GM18508 (cell line): ENCODE data around the gene RASA4B.
"Not testable (repeated sequence)": the region's sequence is repeated elsewhere in the genome, so short reads cannot be mapped to it uniquely, and the experiment has no call there.

ENCODE experiments used
- ATAC-seq: cut with Tn5 transposase; IDR thresholded peaks from one replicate; pipeline ENCODE4 v1.9.1; 2021; ENCODE audit warnings: moderate number of reproducible peaks; ENCODE audit not compliant: insufficient read depth, unreplicated experiment

The RASA4B gene

DNA sequence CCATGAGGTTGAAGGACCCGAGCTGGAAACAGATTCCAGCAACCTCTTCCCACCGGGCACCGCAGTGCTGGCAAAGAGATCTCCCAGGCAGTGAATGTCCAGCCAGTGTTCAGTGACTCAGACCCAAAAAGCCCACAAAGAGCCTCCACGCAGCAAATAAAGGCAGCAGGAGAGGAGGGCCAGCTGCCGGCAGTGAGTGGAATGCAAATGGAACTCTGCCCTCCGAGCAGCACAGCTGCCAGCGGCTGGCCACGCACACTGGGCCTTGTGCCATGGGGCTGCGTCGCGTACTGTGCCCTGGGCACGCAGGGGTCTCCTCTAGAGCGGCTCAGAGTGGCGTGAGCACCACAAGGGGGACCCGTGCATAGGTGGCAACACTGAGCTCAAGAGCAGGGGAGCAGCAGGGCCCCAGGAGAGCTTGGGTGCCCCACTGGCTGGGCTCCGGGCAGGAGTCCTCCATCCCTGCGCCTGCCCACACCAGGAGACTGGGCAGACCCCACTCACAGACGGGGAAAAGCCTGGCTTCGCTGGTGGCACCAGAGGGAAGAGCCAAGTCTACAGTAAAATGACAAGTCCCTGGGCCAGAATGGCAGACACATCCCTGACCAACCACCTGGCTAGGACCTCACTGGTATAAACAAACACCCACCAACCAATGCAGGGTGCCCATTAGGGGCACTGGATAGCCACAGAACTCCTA, 42.7 kb downstream of the RASA4B start:
- not testable (repeated sequence) for ATAC-seq

DNA sequence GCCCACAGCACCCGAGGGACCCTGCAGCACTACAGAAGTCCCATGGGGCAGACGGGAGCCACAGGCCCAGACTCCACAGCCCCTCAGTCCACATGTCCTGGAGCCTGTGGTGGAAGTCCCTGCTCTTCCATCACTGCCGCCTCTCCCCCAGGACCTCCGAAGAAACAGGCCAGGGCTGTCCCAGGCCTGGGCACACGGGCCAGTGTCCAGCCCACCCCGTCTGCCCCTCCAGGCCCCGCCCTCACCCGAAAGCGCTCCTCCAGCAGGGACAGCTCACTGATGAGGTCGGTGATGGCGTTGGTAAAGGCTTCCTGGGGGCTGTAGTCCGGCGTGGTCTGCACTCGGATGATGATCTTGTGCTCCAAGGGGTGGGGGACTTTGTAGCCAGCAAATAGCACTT, 43.5 kb downstream of the RASA4B start:
- not testable (repeated sequence) for ATAC-seq

GRCh38 chr7:102473271-102473991, 44.1 kb downstream of the RASA4B start:
- ATAC-seq = no peak

DNA sequence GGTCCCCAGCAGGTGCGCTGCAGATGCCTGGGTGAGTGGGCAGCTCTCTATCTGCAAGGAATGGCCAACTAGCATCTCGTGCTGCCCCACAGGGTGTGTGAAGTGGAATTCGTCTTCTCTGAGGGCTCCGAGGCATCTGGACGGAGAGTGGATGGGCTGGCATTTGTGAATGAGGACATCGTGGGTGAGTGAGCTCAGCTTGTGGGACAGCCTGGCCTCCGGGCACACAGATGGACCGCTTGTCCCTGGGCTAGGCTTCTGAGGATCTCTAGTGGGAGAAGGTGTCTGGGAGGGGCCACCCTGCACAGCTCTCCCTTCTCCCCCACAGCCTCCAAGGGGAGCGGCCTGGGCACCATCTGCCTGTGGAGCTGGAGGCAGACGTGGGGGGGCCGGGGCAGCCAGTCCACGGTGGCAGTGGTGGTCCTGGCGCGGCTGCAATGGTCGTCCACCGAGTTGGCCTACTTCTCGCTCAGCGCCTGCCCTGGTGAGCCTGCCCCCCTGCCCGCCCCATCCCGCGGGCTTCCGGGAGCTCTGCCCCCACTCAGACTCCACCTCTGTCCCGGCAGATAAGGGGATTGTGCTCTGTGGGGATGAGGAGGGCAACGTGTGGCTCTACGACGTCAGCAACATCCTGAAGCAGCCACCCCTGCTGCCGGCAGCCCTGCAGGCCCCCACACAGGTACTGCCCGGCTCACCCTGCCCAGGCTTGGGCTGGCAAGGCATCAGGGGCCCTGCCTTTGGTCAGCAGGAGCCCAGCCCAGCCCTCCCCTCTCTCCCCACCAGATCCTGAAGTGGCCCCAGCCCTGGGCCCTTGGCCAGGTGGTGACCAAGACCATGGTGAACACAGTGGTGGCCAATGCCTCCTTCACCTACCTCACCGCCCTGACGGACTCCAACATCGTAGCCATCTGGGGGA, 45.2 kb downstream of the RASA4B start:
- no peak for ATAC-seq

DNA sequence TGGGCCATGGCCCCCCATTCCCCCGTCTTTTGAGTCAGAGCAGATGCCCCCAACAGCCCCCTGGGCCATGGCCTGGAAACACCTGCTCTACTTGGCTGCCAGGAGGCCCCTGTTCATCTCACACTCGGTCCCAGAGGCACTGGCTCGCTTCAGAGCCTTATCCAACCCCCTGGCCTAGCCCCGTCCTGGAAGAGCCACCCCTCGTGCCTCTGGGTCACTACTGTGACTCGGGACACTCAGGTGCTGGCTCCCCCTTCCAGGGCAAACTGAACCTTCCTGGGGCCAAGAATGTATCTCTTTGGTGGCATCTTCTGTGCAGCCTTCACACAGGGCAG, 45.8 kb downstream of the RASA4B start:
- no peak for ATAC-seq

GRCh38 chr7:102469972-102470825, 47.4 kb downstream of the RASA4B start:
- no peak for ATAC-seq

GRCh38 chr7:102469351-102469971, 48.1 kb downstream of the RASA4B start:
- no peak for ATAC-seq

DNA sequence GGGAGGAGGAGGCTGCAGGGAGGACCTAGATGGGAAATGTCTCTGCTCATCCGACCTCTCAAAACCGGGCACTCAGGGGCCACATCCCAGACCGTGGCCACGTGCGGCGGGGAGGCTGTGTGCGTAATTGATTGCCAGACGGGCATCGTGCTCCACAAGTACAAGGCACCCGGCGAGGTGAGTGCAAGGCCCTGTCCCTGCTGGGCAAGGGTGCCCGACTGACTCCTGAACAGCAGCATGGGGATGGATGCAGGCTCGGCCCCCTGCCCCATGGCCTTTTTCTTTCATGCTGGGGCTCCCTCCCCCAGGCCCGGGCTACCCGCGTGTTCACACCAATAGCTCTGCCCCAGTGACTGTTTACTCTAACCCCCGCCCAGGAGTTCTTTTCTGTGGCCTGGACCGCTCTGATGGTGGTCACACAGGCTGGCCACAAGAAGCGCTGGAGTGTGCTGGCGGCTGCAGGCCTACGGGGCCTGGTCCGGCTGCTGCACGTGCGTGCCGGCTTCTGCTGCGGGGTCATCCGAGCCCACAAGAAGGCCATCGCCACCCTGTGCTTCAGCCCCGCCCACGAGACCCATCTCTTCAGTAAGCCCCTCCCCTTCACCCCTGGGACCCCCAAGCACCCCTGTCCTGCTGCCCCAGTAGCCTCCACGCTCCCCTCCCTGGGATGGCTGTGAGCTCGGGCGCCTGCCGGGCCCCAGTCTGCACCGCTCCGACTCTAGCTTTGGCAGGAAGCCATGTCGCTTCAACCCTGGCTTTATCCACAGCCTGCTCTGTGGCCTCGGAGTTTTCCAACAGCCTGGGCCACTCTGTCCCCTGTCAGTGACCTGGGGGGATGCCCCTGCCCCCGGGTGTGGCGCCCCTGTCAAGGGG, 48.9 kb downstream of the RASA4B start:
- ATAC-seq = no peak

DNA sequence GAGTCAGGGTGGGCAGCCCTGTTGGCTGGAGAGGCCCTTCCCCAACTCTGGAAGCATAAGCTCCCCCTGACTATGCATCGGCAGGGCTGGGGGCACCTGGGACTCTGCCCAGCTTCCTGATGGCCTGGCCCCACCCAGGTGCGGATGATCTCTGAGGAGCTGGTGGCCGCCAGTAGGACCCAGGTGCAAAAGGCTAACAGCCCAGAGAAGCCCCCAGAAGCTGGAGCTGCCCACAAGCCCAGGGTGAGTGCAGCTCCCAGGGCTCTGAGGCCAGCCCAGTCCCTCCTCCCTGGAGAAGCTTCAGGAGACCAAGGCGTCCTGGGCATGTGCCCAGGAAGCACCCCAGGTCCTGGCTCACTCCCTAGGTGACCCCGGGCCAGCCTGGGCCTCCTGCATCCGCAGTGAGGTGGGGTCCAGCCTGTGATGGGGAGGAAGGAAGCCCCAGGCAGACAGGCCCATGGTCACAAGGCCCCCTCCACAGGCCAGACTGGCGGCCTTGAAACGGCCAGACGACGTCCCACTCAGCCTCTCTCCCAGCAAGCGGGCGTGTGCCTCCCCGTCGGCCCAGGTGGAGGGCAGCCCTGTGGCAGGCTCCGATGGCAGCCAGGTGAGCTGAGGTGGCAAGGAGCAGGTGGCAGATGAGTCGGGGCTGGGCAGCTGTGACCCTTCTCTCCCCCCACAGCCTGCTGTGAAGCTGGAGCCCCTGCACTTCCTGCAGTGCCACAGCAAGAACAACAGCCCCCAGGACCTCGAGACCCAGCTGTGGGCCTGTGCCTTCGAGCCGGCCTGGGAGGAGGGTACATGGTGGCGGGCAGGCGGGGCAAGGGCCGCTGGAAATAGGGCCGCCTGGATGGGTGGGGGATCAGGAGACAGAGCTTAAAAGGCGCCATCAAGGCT, 49.7 kb downstream of the RASA4B start:
- no peak for ATAC-seq

DNA sequence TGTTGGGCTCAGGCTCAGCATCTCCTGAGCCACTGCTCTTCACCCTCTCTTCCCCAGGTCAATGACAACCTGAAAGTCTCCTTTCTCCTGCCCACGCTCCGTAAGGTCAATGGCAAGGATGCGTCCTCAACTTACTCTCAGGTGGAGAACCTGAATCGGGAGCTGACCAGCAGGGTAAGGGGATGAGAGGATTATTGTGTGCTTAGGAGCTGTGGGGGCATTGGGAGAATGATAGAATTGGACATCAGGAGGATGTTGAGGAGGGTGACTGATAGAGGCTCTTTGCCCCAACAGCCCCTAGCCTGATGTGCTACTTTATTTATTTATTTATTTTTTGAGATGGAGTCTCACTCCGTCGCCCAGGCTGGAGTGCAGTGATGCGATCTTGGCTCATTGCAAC, 51.5 kb downstream of the RASA4B start:
- ATAC-seq = no peak

DNA sequence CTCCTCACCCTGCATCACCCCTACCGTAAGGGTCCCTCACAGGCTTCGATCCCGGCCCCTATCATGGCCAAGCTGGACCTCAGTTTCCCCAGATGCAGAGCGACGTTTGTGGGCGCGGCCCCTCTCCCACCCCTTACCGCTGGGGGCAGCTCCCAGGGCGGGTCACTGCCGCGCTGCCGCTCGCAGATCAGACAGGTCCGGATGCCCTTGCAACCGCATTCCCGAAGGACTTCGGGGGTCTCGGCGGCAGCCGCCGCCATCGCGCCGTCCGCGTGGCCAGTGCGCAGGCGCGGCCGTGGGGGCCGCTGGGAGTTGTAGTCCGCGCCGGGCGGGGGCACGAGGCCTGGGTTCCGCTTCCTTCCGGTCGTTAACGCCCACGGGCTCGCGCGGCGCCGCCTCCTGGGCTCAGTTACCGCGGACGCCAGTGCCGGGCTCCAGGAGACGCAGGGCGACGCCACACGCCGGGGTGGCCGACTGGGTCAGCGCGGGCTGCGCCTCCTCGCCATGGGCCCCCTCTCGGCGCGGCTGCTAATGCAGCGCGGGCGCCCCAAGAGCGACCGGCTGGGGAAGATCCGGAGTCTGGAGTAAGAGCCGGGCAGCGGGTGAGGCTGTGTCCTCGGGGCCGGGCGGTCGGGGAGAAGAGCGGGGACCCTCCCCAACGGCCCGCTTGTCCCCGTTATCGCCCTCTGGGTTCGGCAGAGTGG, 52.8 kb downstream of the RASA4B start, which contains the start of the genes ALKBH4 and LRWD1:
ALKBH4 (minus strand) TSS at position 287 of the 704 bp plus-strand sequence; CDS start at position 260, 27 bp downstream.
LRWD1 (plus strand) TSS at position 408 of the 704 bp plus-strand sequence; CDS start at position 505, 97 bp downstream.
- peak; percentile 37 for ATAC-seq

GRCh38 chr7:102463841-102464576, 53.6 kb downstream of the RASA4B start:
- ATAC-seq = no peak

DNA sequence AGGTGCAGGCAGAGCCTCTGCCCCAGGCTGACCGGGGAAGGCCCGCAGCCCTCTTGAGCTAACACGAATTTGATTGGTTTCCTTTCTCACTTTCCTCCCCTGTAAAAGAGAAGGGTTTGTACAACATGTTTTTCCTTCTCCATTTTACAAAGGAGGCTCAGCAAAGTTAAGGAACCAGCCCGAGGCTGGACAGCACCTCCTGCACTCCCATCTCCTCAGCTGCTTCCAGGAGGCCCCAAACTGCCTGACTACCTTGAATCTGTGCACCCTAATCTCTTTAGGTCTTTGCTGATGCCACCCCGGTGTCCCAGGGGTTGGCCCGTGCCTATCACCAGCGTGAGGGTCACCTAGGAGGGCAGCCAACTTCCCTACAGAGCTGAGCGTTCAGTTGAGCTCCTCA, 57.1 kb downstream of the RASA4B start:
- no peak for ATAC-seq

GRCh38 chr7:102459221-102459844, 58.2 kb downstream of the RASA4B start:
- no peak for ATAC-seq

DNA sequence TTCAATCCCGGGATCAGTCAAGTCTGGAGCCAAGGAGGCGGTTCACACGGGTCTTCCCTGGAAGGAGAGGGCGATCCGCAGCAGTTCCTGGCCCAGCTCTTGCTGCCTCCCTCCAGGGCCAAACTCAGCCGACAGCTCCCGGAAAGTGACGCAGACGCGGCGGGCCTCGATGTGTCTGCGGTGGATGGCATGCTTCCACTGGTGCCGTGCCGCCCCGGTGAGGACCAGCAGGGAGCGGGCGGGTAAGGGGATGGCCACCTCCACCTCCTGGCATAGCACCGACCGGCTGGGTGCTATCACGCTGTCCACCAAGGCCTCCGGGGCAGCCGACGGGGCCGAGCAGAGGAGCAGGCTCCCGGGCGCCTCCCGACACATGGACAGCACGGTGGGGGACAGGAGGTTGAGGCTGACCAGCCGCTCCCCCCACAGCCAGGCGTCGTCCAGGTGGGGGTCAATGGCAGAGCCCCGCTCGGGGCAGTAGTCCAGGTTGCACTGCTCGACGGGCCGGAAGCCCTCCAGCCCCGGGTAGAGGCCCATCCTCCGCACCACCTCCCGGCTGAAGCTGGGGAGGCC, 60.1 kb downstream of the RASA4B start:
- ATAC-seq = no peak
